Endothelial cell of umbilical vein (primary cell): ENCODE data around the gene ILRUN. TPM values are rescaled to one million over a fixed set of nuclear protein-coding genes. Genes with fewer than 3 reads are reported as not detected.

Experiments
- BruUV-seq: library from RNA; stranded (reverse); fragments of 400-500 nt; replicated peaks from 2 replicates; lab custom pipeline; 2021; lab: Mats Ljungman, UMichigan
- CTCF ChIA-PET: fragments of 300-600, 350-600 bp; sonication (Branson Sonifier 250); formaldehyde crosslinking; loops from one replicate; lab custom pipeline; 2021; ENCODE audit warnings: antibody characterized with exemption, inconsistent platforms; lab: Charles Lee
- POLR2A ChIA-PET: fragments of 300-600, 350-600 bp; sonication (Branson Sonifier 250); formaldehyde crosslinking; loops from one replicate; lab custom pipeline; 2021; ENCODE audit warnings: antibody characterized with exemption, inconsistent platforms; lab: Charles Lee
- DNase-seq: peaks from one replicate; pipeline ENCODE4 v3.0.0-alpha.2; 2011; ENCODE audit warnings: low read depth, low spot score
- FAIRE-seq: peaks from 2 replicates; lab custom pipeline; 2011; peaks lifted over from hg19 to GRCh38; lab: Jason Lieb, UNC
- H2AFZ ChIP-seq: 2 replicates; pipeline ENCODE4 v1.6.0; 2012; ENCODE audit warnings: low read depth, low read length, control low read depth, inconsistent platforms
- H3K27ac ChIP-seq: 2 replicates; pipeline ENCODE4 v1.5.1; 2011; ENCODE audit warnings: low read depth, mild to moderate bottlenecking, control low read depth, low read length, moderate library complexity; ENCODE audit not compliant: insufficient read depth
- H3K27me3 ChIP-seq, 2 experiments: 2 replicates each; pipeline versions ENCODE4 v1.6.0 to v1.6.1; 2011; ENCODE audit warnings: low read length in 2 of 2, mixed read lengths in 1 of 2; ENCODE audit not compliant: control insufficient read depth in 2 of 2, insufficient read depth in 2 of 2
- H3K36me3 ChIP-seq, 2 experiments: 2 replicates in 1 of 2; 3 replicates in 1 of 2; pipeline ENCODE4 v1.5.1; 2011; ENCODE audit warnings: low read length in 2 of 2, mild to moderate bottlenecking in 1 of 2, moderate library complexity in 1 of 2; ENCODE audit not compliant: control insufficient read depth in 2 of 2, insufficient read depth in 2 of 2; ENCODE audit errors: extremely low read depth in 1 of 2
- H3K4me1 ChIP-seq: 3 replicates; pipeline ENCODE4 v1.5.1; 2011; ENCODE audit warnings: mild to moderate bottlenecking, low read length; ENCODE audit not compliant: control insufficient read depth, insufficient read depth; ENCODE audit errors: extremely low read depth
- H3K4me2 ChIP-seq: 2 replicates; pipeline ENCODE4 v1.6.1; 2011; ENCODE audit warnings: low read length, control low read depth, mixed read lengths; ENCODE audit not compliant: insufficient read depth
- H3K4me3 ChIP-seq, 3 experiments: fragments of 200-600 bp in 1 of 3; sonication (generic), shearing (Covaris generic) in 1 of 3; replicated peaks in 1 of 3; 2 replicates each; pipeline ENCODE4 v1.5.1; 2011 to 2016; ENCODE audit warnings: control low read depth in 3 of 3, low read length in 3 of 3, mild to moderate bottlenecking in 2 of 3, inconsistent platforms in 1 of 3, low read depth in 1 of 3, moderate library complexity in 1 of 3; ENCODE audit not compliant: insufficient read depth in 1 of 3
- H3K79me2 ChIP-seq: 2 replicates; pipeline ENCODE4 v1.6.0; 2012; ENCODE audit warnings: low read length, inconsistent platforms; ENCODE audit not compliant: control insufficient read depth, insufficient read depth
- H3K9ac ChIP-seq: replicated peaks from 2 replicates; pipeline ENCODE3; 2011; ENCODE audit warnings: low read length, control low read depth; ENCODE audit not compliant: insufficient read depth; ENCODE audit errors: extremely low read depth
- H3K9me1 ChIP-seq: replicated peaks from 3 replicates; pipeline ENCODE4 v1.6.0; 2011; ENCODE audit warnings: mild to moderate bottlenecking, low read length; ENCODE audit not compliant: control insufficient read depth, insufficient read depth; ENCODE audit errors: extremely low read depth
- H3K9me3 ChIP-seq: replicated peaks from 2 replicates; pipeline ENCODE4 v1.5.1; 2012; ENCODE audit warnings: low read length, inconsistent platforms; ENCODE audit not compliant: control insufficient read depth, insufficient read depth
- H4K20me1 ChIP-seq: replicated peaks from 2 replicates; pipeline ENCODE3; 2011; ENCODE audit warnings: mild to moderate bottlenecking, low read length; ENCODE audit not compliant: control insufficient read depth, insufficient read depth; ENCODE audit errors: extremely low read depth
- EZH2 ChIP-seq: IDR thresholded peaks from 2 replicates; pipeline ENCODE4 v1.6.1; 2012; ENCODE audit warnings: borderline replicate concordance, low read depth, mild to moderate bottlenecking, moderate library complexity, low read length, inconsistent platforms; ENCODE audit not compliant: severe bottlenecking
- FOS ChIP-seq: IDR thresholded peaks from 2 replicates; pipeline ENCODE4 v1.6.1; 2011; ENCODE audit warnings: mild to moderate bottlenecking, low read length, moderate library complexity, borderline replicate concordance; ENCODE audit not compliant: insufficient read depth
- GATA2 ChIP-seq: IDR thresholded peaks from 2 replicates; pipeline ENCODE4 v1.7.0; 2011; ENCODE audit warnings: low read depth, mild to moderate bottlenecking, moderate library complexity, mixed read lengths, low read length; ENCODE audit not compliant: insufficient read length, insufficient read depth
- JUN ChIP-seq: IDR thresholded peaks from 2 replicates; pipeline ENCODE4 v1.6.1; 2011; ENCODE audit warnings: borderline replicate concordance, low read depth; ENCODE audit not compliant: insufficient read length, insufficient read depth
- MYC ChIP-seq: IDR thresholded peaks from one replicate; pipeline ENCODE4 v1.6.1; 2011; ENCODE audit warnings: mild to moderate bottlenecking, low read depth, low read length
- POLR2A ChIP-seq: IDR thresholded peaks from 2 replicates; pipeline ENCODE4 v1.6.1; 2012; ENCODE audit warnings: low read depth, mild to moderate bottlenecking, control low read depth, low read length
- POLR2AphosphoS5 ChIP-seq: IDR thresholded peaks from 2 replicates; pipeline ENCODE4 v1.6.1; 2012; ENCODE audit warnings: low read depth, mild to moderate bottlenecking, control low read depth, low read length, moderate library complexity; ENCODE audit not compliant: insufficient read depth
- dilution Hi-C: fragments of 300-500 bp; cut with MboI; formaldehyde crosslinking; loops from one replicate; pipeline ENCODE4 v1.15.0; 2019; ENCODE audit warnings: low sequenced_read_pairs; ENCODE audit not compliant: extremely low pct_ligation_motif_present
- intact Hi-C: fragments of 100-400 bp; cut with micrococcal nuclease; formaldehyde crosslinking; loops from one replicate; pipeline ENCODE4 v1.10.0; 2022
- polyA plus RNA-seq, 4 experiments: library from polyadenylated mRNA; depleted of rRNA in 3 of 4; stranded (reverse) in 3 of 4; unstranded in 1 of 4; fragments of >200 nt; gene quantifications; 2 replicates each; pipeline versions ENCODE4 v1.2.1 to v1.2.3, GENCODE V29; 2011 to 2012; ENCODE audit warnings: missing spikeins in 1 of 4
- total RNA-seq: library from RNA; stranded (reverse); gene quantifications from 2 replicates; pipeline ENCODE4 v1.2.3, GENCODE V29; 2021
- TF ChIP-seq, protein P1 (sequence below), 2 donors: IDR thresholded peaks; 1 replicate in 1 of 2; 2 replicates in 1 of 2; pipeline ENCODE4 v1.5.1; 2011; ENCODE audit warnings: low read length in 2 of 2, mild to moderate bottlenecking in 2 of 2, moderate library complexity in 2 of 2, control low read depth in 1 of 2, inconsistent platforms in 1 of 2, low read depth in 1 of 2; ENCODE audit not compliant: insufficient read depth in 1 of 2; ENCODE audit errors: extremely low read depth in 1 of 2
- TF ChIP-seq, protein P2 (sequence below): IDR thresholded peaks from 2 replicates; pipeline ENCODE4 v1.6.1; 2011; ENCODE audit not compliant: insufficient read depth, insufficient read length

ILRUN gene
- total and polyA plus RNA-seq, 2 donors (not counting 3 experiments of a cell fraction or from before 2014, with no cell fraction given): 30.5 to 48.9 TPM

DNA sequence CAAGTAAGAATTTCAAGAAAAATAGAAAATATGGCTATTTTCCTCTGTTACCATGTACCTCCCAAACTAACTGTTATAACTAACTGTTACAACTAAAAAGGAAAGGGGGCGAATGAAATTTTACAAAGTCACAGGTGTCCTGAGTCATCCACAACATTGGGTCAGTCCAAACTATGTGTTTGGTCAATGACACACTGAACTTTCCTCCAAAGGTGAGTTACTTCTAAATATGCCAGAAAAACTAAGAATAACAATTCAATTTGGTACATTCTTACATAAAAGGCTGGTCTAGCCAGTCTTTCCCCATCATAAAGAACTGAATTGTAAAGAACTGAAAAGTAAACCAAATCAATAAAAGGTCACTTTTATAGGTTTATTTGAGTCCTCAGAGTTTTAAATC is 44.3 kb downstream of the ILRUN start:
- intact Hi-C loops: no loop called here
- DNase-seq (no peak), FAIRE-seq (no peak)
- dilution Hi-C loops: no loop called here
- peaks cover 15% of the 10 kb centered on the region for H3K4me1 ChIP-seq
- H4K20me1 ChIP-seq: no peaks in the 10 kb centered on the region
- no TSS peak for BruUV-seq
- no peaks in the 10 kb centered on the region for H3K9me3 ChIP-seq
- peaks cover 0 to 3% of the 10 kb centered on the region in 2 experiments for H3K36me3 ChIP-seq
- H2AFZ ChIP-seq: no peak overlapping the region
- no peaks in the 10 kb centered on the region for H3K27me3 ChIP-seq
- H3K27ac ChIP-seq: no peak overlapping the region
- no peak overlapping the region for H3K4me2 ChIP-seq
- CTCF ChIA-PET: interaction anchor here (0.7 kb wide), 1 partner anchor 176 kb away, joined by 3 read pairs; no protein-coding TSS in a partner anchor
- no peak overlapping the region for H3K9ac ChIP-seq
- H3K4me3 ChIP-seq: no peak overlapping the region
- POLR2A ChIA-PET: no interaction called here
- H3K79me2 ChIP-seq: peaks cover 59% of the 10 kb centered on the region
- no peaks in the 10 kb centered on the region for H3K9me1 ChIP-seq
- TF ChIP-seq GATA2: no peak
- TF ChIP-seq EZH2: no peak
- TF ChIP-seq JUN: no peak
- TF ChIP-seq, protein P1, sequence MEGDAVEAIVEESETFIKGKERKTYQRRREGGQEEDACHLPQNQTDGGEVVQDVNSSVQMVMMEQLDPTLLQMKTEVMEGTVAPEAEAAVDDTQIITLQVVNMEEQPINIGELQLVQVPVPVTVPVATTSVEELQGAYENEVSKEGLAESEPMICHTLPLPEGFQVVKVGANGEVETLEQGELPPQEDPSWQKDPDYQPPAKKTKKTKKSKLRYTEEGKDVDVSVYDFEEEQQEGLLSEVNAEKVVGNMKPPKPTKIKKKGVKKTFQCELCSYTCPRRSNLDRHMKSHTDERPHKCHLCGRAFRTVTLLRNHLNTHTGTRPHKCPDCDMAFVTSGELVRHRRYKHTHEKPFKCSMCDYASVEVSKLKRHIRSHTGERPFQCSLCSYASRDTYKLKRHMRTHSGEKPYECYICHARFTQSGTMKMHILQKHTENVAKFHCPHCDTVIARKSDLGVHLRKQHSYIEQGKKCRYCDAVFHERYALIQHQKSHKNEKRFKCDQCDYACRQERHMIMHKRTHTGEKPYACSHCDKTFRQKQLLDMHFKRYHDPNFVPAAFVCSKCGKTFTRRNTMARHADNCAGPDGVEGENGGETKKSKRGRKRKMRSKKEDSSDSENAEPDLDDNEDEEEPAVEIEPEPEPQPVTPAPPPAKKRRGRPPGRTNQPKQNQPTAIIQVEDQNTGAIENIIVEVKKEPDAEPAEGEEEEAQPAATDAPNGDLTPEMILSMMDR (IDR thresholded peaks at IDR 0.05; ENCODE audit: extremely low read depth in 1 of 2, insufficient read depth in 1 of 2, low read depth in 1 of 2, low read length in 2 of 2): no peak
- TF ChIP-seq, protein P2, sequence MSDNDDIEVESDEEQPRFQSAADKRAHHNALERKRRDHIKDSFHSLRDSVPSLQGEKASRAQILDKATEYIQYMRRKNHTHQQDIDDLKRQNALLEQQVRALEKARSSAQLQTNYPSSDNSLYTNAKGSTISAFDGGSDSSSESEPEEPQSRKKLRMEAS: no peak
- no peak for TF ChIP-seq POLR2AphosphoS5
- TF ChIP-seq MYC: no peak
- TF ChIP-seq POLR2A: no peak
- no peak for TF ChIP-seq FOS
